ENCODE results near the gene PAIP2.
"Not testable (repeated sequence)": the region's sequence is repeated elsewhere in the genome, so short reads cannot be mapped to it uniquely, and the experiment has no call there.

Gene PAIP2

GRCh38 chr5:139393497-139394122 is 52.0 kb downstream of the PAIP2 start:
- DNase-seq, result no peak

- no peak for DNase-seq
Measured at GRCh38 chr5:139394123-139394653, 52.5 kb downstream of the PAIP2 start.

GRCh38 chr5:139394654-139395566 is 53.3 kb downstream of the PAIP2 start, which contains the start of gene PROB1:
Gene PROB1, minus strand, starts transcription at chr5:139395104. Its CDS starts 23 bp downstream, at chr5:139395081.
- no peak for DNase-seq

GRCh38 chr5:139395844-139396640 is 54.4 kb downstream of the PAIP2 start:
- DNase-seq, result no peak

- no peak for DNase-seq
Measured at GRCh38 chr5:139396691-139397090, 55.0 kb downstream of the PAIP2 start.

- DNase-seq, result no peak
Measured at GRCh38 chr5:139397921-139398320, 56.3 kb downstream of the PAIP2 start.

GRCh38 chr5:139399501-139400121 is 58.0 kb downstream of the PAIP2 start:
- no peak for DNase-seq

GRCh38 chr5:139401546-139401945 is 59.9 kb downstream of the PAIP2 start:
- no peak for DNase-seq

- no peak for DNase-seq
Measured at GRCh38 chr5:139402561-139403158, 61.0 kb downstream of the PAIP2 start.

- DNase-seq, result no peak
Measured at GRCh38 chr5:139403418-139403786, 61.7 kb downstream of the PAIP2 start.

GRCh38 chr5:139403787-139404483 is 62.3 kb downstream of the PAIP2 start, which contains the start of gene SPATA24:
Gene SPATA24, minus strand, starts transcription at chr5:139404089. Its CDS starts 29 bp downstream, at chr5:139404060.
- DNase-seq, result peak; percentile 96

GRCh38 chr5:139404484-139404840 is 62.8 kb downstream of the PAIP2 start:
- DNase-seq, result no peak

GRCh38 chr5:139406963-139407362 is 65.3 kb downstream of the PAIP2 start:
- no peak for DNase-seq

GRCh38 chr5:139407517-139407916 is 65.9 kb downstream of the PAIP2 start:
- no peak for DNase-seq

GRCh38 chr5:139408191-139408590 is 66.5 kb downstream of the PAIP2 start:
- DNase-seq, result no peak

- DNase-seq, result not testable (repeated sequence)
Measured at GRCh38 chr5:139409116-139409515, 67.5 kb downstream of the PAIP2 start.

GRCh38 chr5:139410121-139410992 is 68.7 kb downstream of the PAIP2 start:
- DNase-seq, result no peak

GRCh38 chr5:139410993-139411828 is 69.6 kb downstream of the PAIP2 start:
- no peak for DNase-seq

- no peak for DNase-seq
Measured at GRCh38 chr5:139413153-139413552, 71.5 kb downstream of the PAIP2 start.
